DMS79 (cell line): ENCODE results near the gene SGMS1.

ENCODE experiments used
- DNase-seq: peaks from one replicate; lab custom pipeline; 2025; lab: John Stamatoyannopoulos, UW

Gene SGMS1

GRCh38 chr10:50333872-50334271 lies 289.9 kb downstream of the SGMS1 start:
- no peak for DNase-seq

- DNase-seq: no peak
Observed at GRCh38 chr10:50332108-50332842, 291.5 kb downstream of the SGMS1 start.

- DNase-seq: no peak
Observed at GRCh38 chr10:50331486-50331885, 292.3 kb downstream of the SGMS1 start.

GRCh38 chr10:50326757-50327701 lies 296.7 kb downstream of the SGMS1 start:
- no peak for DNase-seq

- DNase-seq: no peak
Observed at GRCh38 chr10:50326172-50326555, 297.6 kb downstream of the SGMS1 start.

GRCh38 chr10:50325449-50326171 lies 298.1 kb downstream of the SGMS1 start:
- no peak for DNase-seq

GRCh38 chr10:50324680-50325393 lies 298.9 kb downstream of the SGMS1 start:
- DNase-seq: no peak

DNA sequence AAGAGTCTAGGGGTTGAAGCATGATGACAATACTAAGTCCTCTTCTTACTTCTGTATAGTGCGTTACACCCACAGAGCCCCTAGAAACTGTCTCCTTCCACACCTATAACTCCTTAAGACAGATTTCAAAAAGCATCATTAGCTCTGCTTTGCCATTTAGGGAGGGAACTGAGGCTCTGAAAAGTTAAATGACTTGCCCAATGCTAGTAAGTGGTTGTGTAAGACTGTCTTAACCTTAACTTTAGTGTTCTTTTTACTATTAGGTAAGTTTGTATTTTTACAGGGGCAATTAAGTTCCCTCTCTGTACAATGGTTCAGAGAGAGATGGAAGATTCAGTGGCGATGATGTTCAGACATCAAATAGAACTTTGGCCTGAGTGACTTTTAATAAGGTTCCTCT lies 299.7 kb downstream of the SGMS1 start:
- DNase-seq: no peak

DNA sequence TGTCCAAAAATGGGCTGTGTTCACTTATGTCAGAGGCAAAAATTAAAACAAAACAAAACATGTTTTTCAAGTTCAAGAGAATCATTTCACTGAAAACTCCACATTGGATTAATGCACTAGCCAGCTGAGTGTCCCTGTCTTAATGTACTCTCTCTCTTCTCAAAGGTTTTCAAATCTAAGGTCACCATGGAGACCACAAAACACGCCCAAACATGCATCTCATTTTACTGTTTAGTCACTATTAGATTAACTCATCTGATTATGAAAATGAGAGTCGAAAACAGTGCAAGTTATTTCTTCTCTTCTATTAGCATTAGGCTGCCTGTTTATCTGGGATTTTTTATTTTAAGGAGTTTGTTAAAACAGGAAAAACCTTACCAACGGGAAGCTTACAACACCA lies 301.7 kb downstream of the SGMS1 start:
- DNase-seq: no peak

DNA sequence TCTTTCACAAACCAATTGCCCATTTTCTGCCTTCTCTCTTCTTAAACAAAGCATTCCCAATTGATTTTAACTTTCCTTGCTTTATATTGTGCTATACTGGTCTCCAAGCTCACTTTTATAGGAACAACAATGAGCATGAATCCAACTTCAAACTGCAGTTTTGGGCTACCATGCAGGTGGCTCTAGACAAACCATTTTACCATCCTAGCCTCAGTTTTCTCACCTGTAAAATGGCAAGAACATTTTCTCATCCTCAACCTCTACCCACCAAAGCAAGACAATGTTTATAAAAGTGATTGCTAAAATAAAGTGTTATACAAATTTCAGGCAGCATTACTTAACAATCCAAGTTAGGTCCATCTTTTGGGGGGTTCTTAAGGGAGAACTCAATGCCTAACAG lies 305.6 kb downstream of the SGMS1 start:
- no peak for DNase-seq

GRCh38 chr10:50316695-50317648 lies 306.8 kb downstream of the SGMS1 start:
- DNase-seq: no peak

DNA sequence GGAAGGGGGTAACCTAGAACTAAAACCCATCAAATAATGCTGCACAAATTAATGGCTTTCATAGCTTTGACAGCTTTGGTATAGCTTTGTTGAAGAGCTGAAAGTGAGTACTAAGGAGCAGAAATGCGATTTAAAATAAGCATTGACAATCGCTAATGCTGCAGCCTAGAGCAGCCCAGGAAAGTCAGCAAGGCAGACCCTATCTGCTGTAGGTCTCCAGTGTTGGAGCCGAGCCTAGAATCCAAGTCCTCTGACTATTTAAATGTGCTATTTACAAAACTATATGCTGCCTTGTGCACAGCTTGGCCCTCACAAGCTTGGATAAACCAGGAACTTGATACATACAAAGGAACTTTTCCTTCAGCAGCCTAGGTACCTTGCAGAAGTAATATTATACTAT lies 307.6 kb downstream of the SGMS1 start:
- DNase-seq: no peak

DNA sequence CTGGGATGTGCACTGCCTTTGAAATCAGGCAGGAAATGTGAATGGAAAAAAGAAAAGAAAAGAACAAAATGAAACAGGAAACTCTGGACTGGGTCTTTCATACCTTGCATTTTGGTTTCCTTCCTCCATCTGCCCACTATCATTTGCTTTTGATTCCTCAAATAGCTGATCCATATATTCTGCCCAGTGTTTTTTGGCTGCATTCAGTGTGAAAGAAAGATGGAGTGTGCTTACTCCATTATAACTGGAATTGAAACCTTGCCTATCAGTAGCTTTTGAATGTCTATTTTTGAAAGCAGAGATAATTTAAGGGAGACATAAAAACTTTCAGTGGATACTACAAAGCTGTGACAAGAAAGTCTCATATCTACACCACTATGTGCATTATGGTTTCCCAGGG lies 308.3 kb downstream of the SGMS1 start:
- DNase-seq: no peak

DNA sequence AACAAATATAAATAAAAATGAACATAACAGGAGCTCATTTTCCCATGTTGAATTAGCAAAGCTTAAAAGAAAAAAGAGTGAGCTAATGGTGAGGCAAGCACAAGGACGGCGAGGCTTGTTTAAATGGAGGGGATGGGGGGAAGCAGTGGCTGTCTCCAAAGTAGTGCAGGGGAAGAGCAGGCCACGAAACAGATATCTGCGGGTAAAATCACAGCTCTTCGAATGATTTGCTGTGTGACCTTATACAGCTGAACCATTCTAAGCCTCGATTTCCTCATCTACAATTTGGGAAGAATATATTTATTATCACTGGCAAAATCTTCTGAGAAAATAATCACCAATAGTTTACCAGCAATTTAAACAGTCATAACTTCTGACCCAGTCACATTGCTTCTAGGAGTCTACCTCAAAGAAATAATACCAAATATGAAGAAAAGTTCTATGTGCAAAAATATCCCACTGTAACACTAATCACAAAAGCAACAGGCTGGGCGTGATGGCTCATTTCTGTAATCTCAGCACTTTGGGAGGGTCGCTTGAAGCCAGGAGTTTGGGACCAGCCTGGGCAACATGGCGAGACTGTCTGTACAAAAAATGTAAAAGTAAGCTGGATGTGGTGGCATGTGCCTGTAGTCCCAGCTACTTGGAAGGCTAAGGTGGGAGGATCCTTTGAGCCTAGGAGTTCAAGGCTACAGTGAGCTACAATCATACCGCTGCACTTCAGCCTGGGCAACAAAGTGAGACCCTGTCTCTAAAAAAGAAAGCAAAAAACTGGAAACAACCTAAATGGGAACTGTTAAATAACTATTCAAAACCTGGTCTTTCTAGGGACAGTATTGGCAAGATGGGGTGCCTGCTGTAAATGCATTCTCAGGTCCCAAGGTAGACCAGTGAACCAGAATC lies 309.3 kb downstream of the SGMS1 start:
- no peak for DNase-seq

DNA sequence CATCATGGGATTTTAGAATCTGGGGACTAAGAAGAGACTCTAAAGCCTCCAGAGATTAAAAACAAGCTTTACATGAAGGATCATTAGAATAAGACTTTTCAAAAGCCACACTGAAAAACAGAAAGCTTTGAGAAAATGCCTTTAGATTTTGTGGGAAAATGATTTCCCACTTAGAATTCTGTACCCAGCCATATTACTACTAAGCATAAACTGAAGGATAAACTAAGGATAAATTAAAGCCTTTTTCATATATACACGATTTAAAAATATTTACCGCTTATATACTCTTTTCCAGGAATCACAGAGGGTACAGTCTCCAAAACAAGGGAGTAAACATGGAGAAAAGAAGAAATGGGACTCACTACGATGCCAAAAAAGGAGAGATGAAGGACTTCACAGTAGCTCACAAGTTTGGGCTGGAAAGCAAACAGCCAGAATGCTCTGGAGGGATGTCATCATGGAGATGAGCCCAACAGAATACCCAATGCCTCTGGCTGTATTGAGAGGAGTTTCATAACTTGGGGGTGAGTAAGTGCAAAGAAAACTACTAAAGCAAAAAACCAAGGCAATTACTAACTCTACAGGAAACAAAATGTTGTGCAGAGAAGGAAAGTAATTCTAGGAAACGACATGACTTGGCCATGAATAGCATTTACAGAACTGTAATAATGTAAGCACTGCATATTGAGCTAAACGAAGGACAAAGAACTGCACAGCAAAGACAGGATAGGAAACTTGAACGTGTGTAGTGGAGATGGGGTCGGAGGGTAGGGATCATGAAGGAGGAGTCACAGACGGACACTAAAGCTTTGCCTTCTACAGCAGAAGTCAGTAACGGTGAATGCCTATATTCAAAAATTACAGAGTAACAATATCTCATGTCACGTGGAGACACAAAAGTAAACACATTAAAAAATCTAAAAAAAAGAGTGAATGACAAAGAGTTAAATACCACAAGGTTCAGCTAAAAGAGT lies 311.0 kb downstream of the SGMS1 start:
- DNase-seq: no peak

DNA sequence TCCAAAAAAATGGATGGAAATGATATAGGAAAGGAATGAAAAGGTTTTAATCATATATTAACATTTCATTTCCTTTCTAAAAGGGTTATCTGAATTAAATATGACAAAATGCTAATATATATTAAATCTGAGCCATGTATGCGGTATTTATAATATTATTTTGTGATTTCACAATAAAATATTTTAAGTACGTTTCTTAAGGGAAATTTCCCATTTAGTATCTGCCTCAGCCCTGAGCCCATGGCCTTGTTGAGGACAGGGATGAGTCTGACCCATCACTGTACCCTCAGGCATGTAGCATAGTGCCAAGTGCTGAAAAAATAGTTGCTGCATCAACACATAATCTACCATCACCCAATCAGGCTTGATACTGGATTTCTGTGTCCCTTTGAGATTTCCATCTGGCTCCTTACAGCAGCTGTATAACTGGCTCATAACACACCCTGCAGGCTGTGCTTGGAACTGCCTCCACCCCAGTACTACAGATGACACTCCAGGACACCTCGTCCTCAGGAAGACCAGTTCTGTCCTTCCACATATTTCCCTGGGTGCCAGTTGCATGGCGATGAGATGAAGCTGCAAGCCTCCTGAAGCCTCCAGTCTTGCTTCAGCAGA lies 313.1 kb downstream of the SGMS1 start:
- no peak for DNase-seq

GRCh38 chr10:50309342-50309741 lies 314.4 kb downstream of the SGMS1 start:
- DNase-seq: no peak

- DNase-seq: no peak
Observed at GRCh38 chr10:50304660-50305059, 319.1 kb downstream of the SGMS1 start.
